ENCODE results near the gene CA12. TPM values are rescaled to one million over a fixed set of nuclear protein-coding genes. Genes with fewer than 3 reads are reported as not detected.

The CA12 gene
- total RNA-seq, 1 donor from 2014 or later = 89.6 TPM

DNA sequence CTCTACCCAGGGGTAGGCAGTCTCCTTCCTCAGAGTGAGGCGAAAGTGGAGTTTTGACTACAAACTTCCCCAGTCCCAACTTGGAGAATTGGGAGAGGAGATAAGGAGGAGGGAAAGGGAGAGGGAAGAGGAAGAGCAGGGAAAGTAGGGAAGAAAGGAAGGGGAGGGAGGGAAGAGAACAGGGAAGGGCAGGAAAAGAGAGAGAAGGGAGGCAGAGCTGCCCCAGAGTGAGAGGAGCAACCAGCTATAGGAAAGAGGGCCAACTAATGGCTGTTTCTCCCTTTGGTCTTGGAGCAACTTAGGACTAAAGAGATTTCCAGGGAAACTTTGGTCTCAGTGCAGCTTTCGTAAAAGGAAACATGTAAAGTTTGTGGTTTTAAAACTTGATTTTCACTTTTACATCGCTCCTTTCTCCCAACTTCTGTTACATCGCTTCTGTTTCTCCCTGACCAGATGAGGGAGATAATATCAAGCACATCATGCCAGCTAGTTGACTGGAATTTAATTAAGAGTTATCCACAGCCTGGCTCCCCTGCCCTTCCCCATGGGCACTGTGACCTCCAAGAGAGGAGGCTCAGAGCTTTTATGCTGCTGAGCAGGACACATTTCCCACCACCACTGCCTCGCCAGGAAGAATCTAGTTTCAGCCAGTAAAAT, 1.4 kb downstream of the CA12 start:
- peak overlapping the region; percentile 59 to 65 for H3K4me3 ChIP-seq
- intact Hi-C loops (cut with DNase I) = no loop called here
- no peaks in the 10 kb centered on the region for H3K27me3 ChIP-seq
- peak overlapping the region; percentile 56 for H3K27ac ChIP-seq
- no peaks in the 10 kb centered on the region for H3K9me3 ChIP-seq
- H3K4me1 ChIP-seq = peaks cover 50% of the 10 kb centered on the region
- no peak for DNase-seq (ENCODE audit: extremely low spot score in 2 of 2)
- TF ChIP-seq POLR2A (IDR thresholded peaks at IDR 0.05) (no peak), POLR2AphosphoS5 (IDR thresholded peaks at IDR 0.05; ENCODE audit: insufficient read depth in 1 of 2, low read depth in 1 of 2) (no peak)
- TF ChIP-seq, protein P1, sequence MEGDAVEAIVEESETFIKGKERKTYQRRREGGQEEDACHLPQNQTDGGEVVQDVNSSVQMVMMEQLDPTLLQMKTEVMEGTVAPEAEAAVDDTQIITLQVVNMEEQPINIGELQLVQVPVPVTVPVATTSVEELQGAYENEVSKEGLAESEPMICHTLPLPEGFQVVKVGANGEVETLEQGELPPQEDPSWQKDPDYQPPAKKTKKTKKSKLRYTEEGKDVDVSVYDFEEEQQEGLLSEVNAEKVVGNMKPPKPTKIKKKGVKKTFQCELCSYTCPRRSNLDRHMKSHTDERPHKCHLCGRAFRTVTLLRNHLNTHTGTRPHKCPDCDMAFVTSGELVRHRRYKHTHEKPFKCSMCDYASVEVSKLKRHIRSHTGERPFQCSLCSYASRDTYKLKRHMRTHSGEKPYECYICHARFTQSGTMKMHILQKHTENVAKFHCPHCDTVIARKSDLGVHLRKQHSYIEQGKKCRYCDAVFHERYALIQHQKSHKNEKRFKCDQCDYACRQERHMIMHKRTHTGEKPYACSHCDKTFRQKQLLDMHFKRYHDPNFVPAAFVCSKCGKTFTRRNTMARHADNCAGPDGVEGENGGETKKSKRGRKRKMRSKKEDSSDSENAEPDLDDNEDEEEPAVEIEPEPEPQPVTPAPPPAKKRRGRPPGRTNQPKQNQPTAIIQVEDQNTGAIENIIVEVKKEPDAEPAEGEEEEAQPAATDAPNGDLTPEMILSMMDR (IDR thresholded peaks at IDR 0.05) = no peak
- H3K36me3 ChIP-seq = no peaks in the 10 kb centered on the region

DNA sequence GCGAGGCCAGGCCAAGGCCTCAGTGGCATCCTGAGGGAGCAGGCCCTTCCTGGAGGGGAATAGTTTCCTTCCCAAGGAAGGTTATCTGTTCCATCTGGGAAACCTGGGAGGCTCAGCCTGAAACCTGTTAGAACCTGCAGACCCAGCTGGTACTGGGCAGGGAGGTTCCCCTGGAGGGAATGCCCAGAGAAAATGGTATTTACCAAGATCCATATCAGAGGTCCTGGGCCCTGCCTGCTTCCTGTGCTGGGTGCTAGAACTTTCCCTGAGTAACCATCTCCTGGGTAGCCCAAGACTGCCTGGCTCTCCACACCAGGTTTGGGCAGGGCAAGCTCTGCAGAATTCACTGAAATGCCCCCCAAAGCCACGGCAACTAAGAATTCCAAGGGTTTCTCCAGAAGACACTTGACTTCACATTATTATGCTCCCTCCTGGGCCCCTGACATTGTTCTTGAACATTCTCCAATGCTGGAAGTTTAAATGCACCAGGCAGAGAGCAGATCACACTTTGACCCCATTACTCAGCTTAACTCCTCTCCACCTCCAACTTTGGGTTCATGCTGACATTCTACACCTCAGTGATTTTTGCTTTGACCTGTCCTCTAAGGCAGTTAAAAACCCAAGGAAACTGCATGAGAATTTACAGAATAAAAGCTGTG, 2.0 kb downstream of the CA12 start:
- TF ChIP-seq POLR2A (IDR thresholded peaks at IDR 0.05) = no peak
- TF ChIP-seq, protein P1 (IDR thresholded peaks at IDR 0.05) = no peak
- TF ChIP-seq POLR2AphosphoS5 (IDR thresholded peaks at IDR 0.05; ENCODE audit: insufficient read depth in 1 of 2, low read depth in 1 of 2) = no peak
- no peaks in the 10 kb centered on the region for H3K9me3 ChIP-seq

DNA sequence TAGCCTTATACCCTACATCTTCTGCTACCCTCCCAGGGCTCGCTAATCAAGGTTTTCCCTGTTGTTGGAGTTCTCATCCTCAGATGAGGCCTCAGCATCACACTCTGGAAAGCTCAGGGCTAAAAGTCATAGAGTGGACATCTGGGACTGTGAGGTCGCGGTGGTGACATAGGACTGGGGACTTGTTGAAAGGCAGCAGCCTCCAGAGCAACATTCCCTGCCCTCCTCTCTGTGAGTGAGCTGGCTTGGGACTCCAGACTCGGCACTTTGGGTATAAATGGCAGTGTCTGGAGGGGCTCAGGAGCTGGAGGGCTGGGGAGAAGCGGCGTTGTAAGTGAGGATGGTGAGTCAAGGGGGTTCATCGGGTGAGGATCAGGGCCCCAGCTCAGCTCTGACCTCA, 2.7 kb downstream of the CA12 start:
- no peaks in the 10 kb centered on the region for H3K9me3 ChIP-seq
- peak overlapping the region in 1 of 2 donors; percentile 65 for H3K4me3 ChIP-seq
- H3K27ac ChIP-seq = peak overlapping the region; percentile 56
- H3K36me3 ChIP-seq = no peaks in the 10 kb centered on the region
- intact Hi-C loops (cut with DNase I) = no loop called here
- peaks cover 63% of the 10 kb centered on the region for H3K4me1 ChIP-seq
- no peak for TF ChIP-seq POLR2A (IDR thresholded peaks at IDR 0.05)
- no peaks in the 10 kb centered on the region for H3K27me3 ChIP-seq
- no peak for DNase-seq (ENCODE audit: extremely low spot score in 2 of 2)

More for the DNA sequence above, 2.0 kb downstream of the CA12 start:
- H3K27me3 ChIP-seq = no peaks in the 10 kb centered on the region
- peak overlapping the region; percentile 59 to 65 for H3K4me3 ChIP-seq
- peak overlapping the region; percentile 56 for H3K27ac ChIP-seq
- H3K4me1 ChIP-seq = peaks cover 57% of the 10 kb centered on the region
- H3K36me3 ChIP-seq = no peaks in the 10 kb centered on the region
- intact Hi-C loops (cut with DNase I) = no loop called here
- no peak for DNase-seq (ENCODE audit: extremely low spot score in 2 of 2)

DNA sequence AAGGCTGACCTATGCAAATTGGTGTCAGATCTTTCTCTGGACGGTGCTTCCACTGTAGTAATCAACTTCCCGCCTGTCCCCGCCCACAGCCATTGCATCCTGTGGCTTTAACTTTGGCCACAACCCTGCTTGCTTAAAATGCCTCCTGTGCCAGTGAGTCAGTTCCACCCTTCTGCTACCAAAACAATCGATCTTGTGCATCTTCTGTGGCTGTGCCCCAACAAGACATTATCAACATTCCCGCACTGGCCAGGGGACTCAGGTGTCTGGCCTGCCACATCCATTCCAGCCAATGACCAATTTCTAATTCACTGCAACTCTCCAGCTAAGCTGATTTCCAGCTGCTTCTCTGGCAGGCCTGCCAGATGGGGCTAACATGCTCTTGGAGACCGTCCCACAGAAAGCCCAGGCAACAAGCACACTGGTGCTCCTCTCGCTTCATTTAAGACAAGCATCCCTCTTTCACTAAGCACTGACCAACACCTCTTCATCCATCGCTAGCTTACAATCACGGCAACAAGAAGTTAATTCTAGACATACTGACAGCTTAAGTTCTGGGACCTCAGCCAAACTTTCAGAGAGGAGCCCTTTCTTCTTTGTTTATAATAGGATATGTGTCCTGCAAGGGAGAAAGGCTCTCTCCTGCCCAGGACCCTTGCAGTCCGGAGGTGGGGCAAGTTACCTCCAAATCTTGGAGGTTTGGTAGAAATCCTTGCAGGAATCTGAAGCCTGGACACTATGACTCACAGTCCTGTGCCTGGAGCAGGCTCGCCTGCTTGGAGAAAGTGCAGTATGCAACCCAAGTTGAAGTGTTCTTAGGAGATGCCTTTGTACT, 6.7 kb downstream of the CA12 start:
- no peaks in the 10 kb centered on the region for H3K27me3 ChIP-seq
- intact Hi-C loops (cut with DNase I) = no loop called here
- H3K9me3 ChIP-seq = no peaks in the 10 kb centered on the region
- no peak for DNase-seq (ENCODE audit: extremely low spot score in 2 of 2)
- peaks cover 86% of the 10 kb centered on the region for H3K4me1 ChIP-seq
- TF ChIP-seq POLR2A (IDR thresholded peaks at IDR 0.05) (no peak), POLR2AphosphoS5 (IDR thresholded peaks at IDR 0.05; ENCODE audit: insufficient read depth in 1 of 2, low read depth in 1 of 2) (peak; percentile 14 to 64)
- TF ChIP-seq, protein P1 (IDR thresholded peaks at IDR 0.05) = no peak
- no peak overlapping the region for H3K4me3 ChIP-seq
- H3K27ac ChIP-seq = peak overlapping the region; percentile 92
- H3K36me3 ChIP-seq = no peaks in the 10 kb centered on the region

DNA sequence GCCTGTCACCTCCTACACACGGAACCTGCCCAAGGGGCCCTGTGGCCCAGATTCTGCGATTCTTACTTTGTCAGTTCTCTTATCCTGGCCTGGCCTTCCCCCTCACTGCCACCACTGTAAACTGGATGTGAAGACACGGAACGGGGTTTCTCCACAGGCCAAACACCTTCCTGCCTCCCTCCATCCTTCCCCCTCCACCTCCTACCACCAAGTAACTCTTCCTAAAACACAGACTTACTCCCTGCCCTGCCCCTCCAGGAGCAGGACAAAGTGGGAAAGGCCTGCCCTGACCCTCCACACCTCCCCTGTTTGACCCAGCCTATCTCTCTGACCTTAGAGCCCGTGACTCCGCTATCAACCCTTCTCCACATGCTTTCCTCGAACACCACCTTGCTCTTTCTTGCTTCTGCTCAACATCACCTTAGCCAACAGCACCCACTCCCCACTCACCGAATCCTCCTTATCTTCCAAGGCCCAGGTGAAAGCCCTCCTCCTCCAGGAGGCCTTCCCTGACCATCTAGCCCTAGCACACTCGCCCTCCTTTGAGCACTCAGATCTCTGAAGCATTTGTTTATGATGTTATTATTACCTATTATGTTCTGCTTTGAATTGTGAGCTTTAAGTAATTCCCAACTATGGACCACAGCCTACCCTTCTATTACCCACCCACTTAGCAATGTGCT, 7.6 kb downstream of the CA12 start:
- peaks cover 77% of the 10 kb centered on the region for H3K4me1 ChIP-seq
- H3K4me3 ChIP-seq = no peak overlapping the region
- H3K27me3 ChIP-seq = no peaks in the 10 kb centered on the region
- TF ChIP-seq POLR2AphosphoS5 (IDR thresholded peaks at IDR 0.05; ENCODE audit: insufficient read depth in 1 of 2, low read depth in 1 of 2) (no peak), POLR2A (IDR thresholded peaks at IDR 0.05) (no peak)
- TF ChIP-seq, protein P1 (IDR thresholded peaks at IDR 0.05) = no peak
- H3K9me3 ChIP-seq = no peaks in the 10 kb centered on the region
- no peaks in the 10 kb centered on the region for H3K36me3 ChIP-seq
- DNase-seq (ENCODE audit: extremely low spot score in 2 of 2) = no peak
- peak overlapping the region; percentile 92 for H3K27ac ChIP-seq
- intact Hi-C loops (cut with DNase I) = no loop called here

Measured in vagina (tissue), 2 donors.